GM10847 (cell line): ENCODE measurements around the gene ZBTB5.

Experiments
- POLR2A ChIP-seq: IDR thresholded peaks from 2 replicates; pipeline ENCODE4 v1.6.1; 2011; ENCODE audit not compliant: insufficient read length; ENCODE audit errors: extremely low read depth

The ZBTB5 gene

DNA sequence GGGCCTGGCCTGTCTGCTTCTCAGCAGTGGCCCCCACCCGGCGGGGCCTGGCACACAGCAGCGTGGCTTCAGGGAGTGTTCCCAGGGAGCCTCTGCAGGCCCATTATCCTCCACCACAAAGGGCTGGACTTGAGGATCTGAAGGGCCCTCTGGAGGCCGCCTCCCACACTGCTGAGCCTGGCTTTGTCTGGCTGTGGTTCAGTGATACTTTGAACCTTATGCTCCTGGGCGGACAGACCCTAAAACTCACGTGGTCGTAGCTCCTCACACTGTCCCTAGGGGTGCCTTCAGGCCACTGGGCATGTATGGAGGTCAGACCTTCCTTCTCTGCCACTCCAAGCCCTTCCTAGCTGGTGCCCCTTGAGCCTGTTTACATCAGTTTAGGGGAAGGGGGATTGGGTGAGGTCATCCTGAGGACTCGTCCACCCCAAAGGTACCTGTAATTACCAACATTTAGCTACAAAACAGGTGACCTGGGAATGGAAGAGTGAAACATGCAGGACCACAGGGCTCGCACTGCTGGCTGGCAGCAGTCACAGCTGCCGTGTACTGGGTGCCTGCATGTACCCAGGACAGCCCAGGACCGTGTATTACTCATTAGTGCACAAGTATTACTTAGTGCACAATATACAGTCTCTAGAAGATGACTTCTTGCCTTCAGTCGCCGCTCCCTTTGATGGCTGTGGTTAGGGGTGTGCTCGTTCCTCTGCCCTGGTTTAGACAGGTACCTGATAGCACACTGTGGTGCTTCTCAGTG, 34.2 kb downstream of the ZBTB5 start:
- TF ChIP-seq POLR2A: no peak

DNA sequence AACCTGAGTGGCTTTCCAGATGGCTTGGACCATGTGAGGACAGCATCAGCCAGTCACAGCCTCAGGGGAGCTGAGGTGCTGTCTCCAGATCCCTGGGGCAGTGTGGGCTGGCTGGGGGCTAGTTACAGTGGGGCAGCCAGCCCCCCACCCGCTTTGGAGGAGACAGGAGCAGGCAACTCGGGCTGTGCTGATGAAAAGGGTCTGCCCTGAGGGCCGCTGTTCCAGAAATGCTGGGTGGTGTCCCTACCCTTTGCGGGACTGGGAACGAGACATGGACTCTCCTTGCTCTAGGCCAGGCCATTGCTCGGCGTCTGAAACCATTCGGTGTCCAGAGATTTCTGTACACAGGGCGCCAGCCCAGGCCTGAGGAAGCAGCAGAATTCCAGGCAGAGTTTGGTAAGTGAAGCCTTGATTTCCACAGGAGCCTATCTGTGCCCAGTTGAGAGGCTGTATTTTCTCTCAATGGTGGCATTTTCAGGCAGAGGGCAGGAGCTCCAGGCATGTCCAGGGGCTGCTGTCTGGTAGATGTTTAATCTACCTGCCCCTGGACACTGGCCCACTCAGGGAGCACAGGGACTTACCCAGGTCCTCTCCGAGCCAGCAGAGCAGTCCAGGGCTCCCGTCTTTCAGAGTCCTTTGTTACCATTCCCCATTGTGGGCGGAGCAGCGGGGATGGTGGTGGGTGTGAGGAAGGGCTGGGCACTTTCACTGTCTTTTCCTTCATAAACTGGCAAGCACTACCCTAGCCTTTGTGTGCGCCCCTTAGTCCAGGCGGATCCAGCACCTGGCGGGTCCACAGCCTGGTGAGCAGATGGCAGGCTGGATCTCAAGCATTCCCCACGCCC, 35.6 kb downstream of the ZBTB5 start:
- no peak for TF ChIP-seq POLR2A

DNA sequence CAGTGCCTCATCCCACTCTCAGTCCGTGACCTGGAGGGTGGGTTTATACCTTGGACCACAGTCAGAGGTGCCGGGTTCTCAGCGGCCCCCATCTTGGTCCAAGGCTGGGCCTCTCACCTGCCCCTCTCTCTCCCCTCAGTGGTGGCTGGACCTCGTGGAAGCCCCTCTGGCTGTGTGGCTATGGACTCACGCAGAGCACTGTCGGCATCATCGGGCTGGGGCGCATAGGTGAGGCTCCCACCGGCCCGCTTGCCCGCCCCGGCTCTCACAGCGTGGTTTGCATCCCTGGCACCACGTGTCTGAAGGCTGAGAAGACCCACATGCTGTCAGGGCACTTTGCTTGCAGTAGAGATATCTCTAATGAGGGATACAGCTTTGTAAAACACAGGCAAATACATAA, 36.9 kb downstream of the ZBTB5 start:
- no peak for TF ChIP-seq POLR2A

DNA sequence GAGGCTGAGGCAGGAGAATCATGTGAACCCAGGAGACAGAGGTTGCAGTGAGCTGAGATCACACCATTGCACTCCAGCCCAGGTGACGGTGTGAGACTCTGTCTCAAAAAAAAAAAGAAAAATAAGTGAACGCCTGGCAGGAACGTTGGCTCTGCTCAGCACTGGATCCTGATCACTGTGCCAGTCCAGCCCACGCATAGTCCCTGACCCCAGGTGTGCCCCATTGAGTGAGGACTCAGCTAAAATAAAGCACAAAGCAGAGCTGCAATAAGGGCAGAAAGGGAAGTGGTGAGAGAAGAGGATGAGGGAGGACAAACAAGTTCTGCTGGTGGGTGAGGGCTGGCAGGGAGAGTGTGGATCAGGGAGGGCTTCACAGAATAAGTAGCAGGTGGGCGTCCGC, 38.4 kb downstream of the ZBTB5 start:
- no peak for TF ChIP-seq POLR2A

DNA sequence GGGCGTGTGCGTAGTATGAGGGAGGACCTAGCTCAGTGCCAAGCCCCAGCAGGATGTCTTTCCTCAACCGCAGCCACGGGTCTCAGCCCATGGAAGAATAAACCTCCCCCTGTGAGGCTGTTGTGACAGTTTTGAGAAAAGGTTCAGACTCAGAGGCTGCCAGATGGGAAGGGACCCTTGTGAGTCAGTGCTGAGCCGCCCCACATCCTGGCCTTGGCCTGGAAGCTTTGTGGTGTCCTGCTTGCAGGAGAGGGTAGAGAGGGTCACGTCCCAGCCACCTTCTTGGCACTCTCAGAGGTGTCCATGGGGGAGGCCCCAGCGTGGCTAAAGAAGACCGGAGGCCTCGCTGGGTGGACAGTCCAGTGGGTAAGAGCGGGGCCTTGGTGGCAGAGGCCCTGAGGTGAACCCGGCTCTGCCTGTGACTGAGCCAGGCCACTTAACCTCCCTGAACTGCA, 39.9 kb downstream of the ZBTB5 start:
- no peak for TF ChIP-seq POLR2A

DNA sequence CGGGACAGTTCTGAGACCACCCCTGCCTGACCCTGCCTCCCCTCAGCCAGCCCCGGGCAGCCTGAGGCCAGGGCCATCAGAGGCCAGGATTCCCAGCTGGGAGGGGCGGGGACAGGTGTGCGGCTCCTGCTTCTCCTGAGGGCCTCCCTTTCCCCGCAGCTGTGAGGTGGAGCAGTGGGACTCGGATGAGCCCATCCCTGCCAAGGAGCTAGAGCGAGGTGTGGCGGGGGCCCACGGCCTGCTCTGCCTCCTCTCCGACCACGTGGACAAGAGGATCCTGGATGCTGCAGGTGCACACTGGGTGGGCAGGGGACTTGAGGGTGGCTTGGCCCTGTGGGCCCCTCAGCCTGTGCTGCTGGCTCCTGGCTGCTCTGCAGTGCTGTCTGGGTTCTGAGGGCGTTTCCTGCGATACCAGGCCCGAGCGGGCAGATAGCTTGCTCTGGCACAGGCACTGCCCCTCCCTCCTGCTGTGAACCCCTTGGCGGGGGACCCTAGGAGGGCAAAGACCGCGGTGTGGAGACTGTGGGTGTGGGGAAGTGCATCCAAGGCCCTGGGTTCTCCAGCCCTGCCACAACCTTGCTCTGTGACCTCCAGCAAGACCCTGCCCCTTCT, 40.5 kb downstream of the ZBTB5 start:
- no peak for TF ChIP-seq POLR2A

DNA sequence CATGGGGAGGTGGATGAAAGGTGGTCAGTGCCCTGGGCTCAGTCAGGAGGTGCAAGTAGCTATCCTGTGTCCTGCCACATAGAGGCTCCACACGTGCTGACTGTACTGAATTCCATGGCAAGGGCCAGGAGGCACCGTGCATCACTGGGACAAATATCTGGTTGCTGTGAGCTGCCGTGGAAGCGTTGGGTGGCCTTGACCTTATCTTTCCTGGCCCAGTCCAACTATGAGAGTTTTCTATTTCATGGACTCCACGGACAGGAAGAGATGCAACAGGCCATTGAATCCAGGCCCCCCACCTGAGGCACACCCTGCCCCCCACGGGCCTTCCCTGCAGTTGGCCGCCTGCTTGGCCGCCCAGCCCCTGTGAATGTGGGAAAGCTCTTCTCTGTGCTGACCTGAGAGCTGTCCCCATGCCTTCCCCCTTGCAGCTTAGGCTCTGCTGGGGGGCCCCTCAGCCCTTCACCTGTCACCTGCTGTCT, 41.0 kb downstream of the ZBTB5 start:
- no peak for TF ChIP-seq POLR2A

DNA sequence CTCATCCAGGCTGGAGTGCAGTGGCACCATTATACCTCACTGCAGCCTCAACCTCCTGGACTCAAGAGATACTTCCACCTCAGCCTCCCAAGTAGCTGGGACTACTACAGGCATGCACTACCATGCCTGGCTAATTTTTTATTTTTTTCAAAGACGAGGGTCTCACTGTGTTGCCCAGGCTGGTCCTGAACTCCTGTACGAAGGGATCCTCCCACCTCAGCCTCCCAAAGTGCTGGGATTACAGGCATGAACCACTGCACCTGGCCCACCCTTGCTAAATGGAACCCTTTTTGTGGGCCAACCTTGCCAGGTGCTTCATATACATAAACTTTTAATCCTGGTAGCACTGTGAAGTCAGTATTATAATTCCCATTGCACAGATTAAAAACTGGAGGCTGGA, 41.7 kb downstream of the ZBTB5 start:
- no peak for TF ChIP-seq POLR2A

DNA sequence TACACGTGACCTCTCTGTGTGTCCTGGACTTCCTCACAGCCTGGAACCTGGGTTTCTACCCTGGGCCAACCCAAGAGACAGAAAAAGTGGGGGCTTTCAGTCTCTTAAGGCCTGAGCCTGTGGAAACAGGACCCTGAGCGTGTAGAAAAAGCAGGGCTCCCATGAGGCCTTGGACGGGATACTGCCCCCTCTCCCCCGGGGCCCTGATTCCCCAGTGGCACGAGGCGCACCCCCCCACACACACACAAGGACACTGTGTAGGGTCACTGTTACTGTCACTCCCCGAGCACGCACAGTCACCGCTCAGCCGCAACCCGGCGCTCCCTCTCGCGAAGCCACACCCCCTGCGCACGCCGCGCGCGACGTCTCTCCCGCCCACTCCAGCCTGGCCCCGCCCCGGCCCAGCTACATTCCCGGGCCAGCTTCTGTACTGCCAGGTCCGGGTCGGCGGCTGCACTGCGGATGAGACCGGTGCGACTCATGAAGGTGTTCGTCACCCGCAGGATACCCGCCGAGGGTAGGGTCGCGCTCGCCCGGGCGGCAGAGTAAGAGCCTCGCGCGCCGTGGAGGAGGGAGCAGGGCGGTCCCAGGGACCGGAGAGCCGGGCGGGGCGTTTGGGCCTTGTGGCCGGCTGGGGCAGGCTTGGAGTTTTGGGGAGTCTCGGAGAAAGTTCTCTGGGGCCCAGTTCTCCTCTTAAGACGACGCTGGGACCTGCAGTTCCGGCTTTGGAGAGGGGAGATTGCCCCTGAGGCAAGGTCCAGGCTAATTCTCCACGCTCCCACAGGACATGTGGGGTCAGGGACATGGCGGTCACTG, 42.8 kb downstream of the ZBTB5 start, which contains the start of gene GRHPR:
TSS of gene GRHPR (plus strand) at position 408 of the 816 bp plus-strand sequence. CDS start at position 463, 55 bp downstream.
- TF ChIP-seq POLR2A: peak; percentile 66

DNA sequence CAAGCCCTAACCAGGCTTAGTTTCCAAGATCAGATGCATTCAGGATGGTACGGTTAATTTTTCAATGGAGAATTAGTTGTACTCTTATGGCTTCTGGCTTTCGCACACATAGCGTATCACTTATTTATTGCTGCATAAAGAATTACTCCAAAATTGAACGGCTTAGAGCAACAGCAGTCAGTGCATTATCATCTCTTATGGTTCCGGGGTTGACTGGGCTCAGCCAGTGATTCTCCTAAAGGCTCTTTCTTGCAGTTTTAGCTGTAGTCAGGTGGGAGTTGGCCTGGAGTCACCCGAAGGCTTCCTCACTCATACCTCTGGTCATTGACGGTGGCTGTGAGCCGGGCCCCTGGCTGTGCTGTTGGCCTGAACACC, 43.3 kb downstream of the ZBTB5 start:
- TF ChIP-seq POLR2A: no peak

DNA sequence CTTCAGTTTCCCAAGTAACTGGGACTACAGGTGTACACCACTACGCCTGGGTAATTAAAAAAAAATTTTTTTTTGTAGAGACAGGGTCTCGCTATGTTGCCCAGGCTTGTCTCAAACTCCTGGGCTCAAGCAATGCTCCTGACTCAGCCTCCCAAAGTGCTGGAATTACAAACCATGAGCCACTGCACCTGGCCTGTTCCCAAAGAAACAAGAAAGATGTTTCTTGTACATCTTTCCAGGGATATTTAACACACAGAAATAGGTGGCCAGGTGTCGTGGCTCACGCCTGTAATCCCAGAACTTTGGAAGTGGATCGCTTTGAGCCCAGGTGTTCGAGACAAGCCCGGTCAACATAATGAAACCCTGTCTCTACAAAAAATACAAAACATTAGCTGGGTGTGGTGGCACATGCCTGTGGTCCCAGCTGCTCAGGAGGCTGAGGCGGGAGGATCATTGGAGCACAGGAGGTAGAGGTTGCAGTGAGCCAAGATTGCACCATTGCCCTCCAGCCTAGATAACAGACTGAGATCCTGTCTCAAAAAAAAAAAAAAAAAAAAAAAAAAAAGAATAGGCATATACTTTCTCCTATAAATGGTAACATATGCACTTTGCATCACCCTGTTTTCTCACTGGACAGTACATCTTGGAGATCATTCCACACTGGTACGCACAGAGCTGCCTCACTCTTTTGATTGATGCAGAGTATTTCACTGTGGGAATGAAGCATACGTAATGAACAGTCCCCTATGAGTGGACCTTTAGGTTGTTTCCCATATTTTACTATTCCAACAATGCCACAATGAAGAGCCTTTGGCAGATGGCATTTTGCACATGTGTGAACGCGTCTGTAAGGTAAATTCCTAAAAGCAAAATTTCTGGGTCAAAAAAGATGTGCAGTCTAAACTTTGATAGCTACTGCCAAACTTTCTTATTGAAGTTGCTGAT, 44.7 kb downstream of the ZBTB5 start:
- no peak for TF ChIP-seq POLR2A

DNA sequence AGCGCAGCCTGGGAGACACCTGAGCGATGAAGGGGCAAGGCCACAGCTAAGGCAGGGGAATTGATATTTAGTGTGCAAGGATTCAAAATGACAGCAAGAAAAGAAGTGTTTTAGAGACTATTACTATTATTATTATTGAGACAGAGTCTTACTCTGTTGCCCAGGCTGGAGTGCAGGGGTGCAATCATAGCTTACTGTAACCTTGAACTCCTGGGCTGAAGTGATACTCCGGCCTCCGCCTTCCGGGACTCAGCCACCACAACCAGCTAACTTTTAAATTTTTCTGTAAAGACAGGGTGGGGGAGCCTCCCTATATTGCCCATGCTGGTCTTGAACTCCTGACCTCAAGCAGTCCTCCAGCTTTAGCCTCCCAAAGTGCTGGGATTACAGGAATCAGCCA, 46.0 kb downstream of the ZBTB5 start:
- TF ChIP-seq POLR2A: no peak

DNA sequence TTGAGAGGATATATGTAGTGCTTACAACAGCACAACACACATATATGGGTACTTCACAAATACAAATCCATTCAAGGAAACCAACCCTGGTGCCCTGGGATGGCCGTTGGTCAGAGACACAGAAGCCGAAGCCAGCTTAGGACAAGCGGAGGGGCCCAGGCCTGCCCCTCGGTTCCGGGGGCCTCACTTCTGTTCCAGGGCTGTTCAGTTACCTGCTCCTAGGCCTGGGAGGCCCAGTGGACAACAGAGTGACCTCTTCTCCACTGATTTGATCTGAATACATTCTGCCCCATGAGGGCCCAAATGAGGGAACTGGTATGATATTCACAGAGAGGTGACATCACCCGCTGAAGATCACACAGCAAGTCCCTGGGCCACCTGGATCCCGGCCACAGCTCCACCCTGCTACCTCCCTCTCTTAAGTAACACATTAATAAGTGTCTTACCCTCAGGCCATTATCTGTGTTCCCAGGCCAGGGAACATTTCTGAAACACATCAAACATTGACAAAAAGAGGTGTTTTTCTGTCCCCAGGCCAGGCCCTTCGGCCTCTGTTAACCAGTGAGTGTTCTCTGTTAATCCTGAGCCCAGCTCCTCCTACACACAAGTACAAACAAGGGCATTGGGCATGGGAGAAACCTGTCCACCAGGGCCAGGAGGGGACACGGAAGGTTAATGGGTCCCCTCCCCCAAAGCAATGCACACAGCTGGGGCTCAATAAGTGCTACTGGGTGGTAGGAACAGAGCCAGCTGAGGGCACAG, 47.2 kb downstream of the ZBTB5 start:
- TF ChIP-seq POLR2A: no peak
